K562 (cell line): ENCODE data around the gene HMOX2. TPM values are rescaled to one million over a fixed set of nuclear protein-coding genes. Genes with fewer than 3 reads are reported as not detected.

ENCODE experiments used
- AFF1 ChIP-seq, 2 experiments: fragments of 450-650 bp; IDR thresholded peaks; 2 replicates each; pipeline ENCODE4 v1.6.1; 2018; ENCODE audit warnings: mild to moderate bottlenecking in 2 of 2, low read depth in 1 of 2; ENCODE audit not compliant: partially characterized antibody in 2 of 2
- CBX5 ChIP-seq: IDR thresholded peaks from 2 replicates; pipeline ENCODE4 v1.6.1; 2014; ENCODE audit warnings: low read depth, borderline replicate concordance
- CEBPB ChIP-seq: fragments of 450-650 bp; IDR thresholded peaks from 2 replicates; pipeline ENCODE4 v1.6.1; 2016; ENCODE audit warnings: missing genetic modification characterization, missing compliant biosample characterization
- ETS1 ChIP-seq: conservative IDR thresholded peaks from 2 replicates; pipeline ENCODE4 v1.6.1; 2011; ENCODE audit warnings: low read depth, mild to moderate bottlenecking, low read length; ENCODE audit not compliant: control insufficient read depth
- ETV5 ChIP-seq: sonication (generic); formaldehyde crosslinking; IDR thresholded peaks from 2 replicates; pipeline ENCODE4 v1.4.0; 2020; ENCODE audit warnings: low read depth, mild to moderate bottlenecking, missing genetic modification reagents
- FOXK1 ChIP-seq: sonication (generic); formaldehyde crosslinking; IDR thresholded peaks from 2 replicates; pipeline ENCODE4 v1.8.0; 2022; ENCODE audit warnings: missing genetic modification reagents, mild to moderate bottlenecking, borderline replicate concordance
- HNRNPLL ChIP-seq: fragments of 200-400 bp; formaldehyde crosslinking; IDR thresholded peaks from 2 replicates; pipeline ENCODE4 v1.6.1; 2017; ENCODE audit warnings: low read length, low read depth, mild to moderate bottlenecking; ENCODE audit not compliant: poor library complexity, severe bottlenecking
- KDM2B ChIP-seq: fragments of 250-450 bp; sonication (Bioruptor Pico); IDR thresholded peaks from 2 replicates; pipeline ENCODE4 v1.8.0; 2021; ENCODE audit warnings: mild to moderate bottlenecking, moderate library complexity
- MBD2 ChIP-seq: sonication (generic); IDR thresholded peaks from 2 replicates; pipeline ENCODE4 v1.6.1; 2016; ENCODE audit warnings: low read depth, borderline replicate concordance
- MCM7 ChIP-seq, 2 experiments: fragments of 450-650 bp; IDR thresholded peaks; 2 replicates each; pipeline ENCODE4 v1.6.1; 2016 to 2018
- NFXL1 ChIP-seq: fragments of 450-650 bp; formaldehyde crosslinking; IDR thresholded peaks from 2 replicates; pipeline ENCODE4 v1.4.0; 2021; ENCODE audit warnings: mild to moderate bottlenecking
- POLR3G ChIP-seq: IDR thresholded peaks from 2 replicates; pipeline ENCODE4 v1.6.1; 2011; ENCODE audit not compliant: insufficient read length, insufficient replicate concordance; ENCODE audit errors: extremely low read depth
- PTRF ChIP-seq: fragments of 450-650 bp; IDR thresholded peaks from 2 replicates; pipeline ENCODE4 v1.6.1; 2016; ENCODE audit warnings: mild to moderate bottlenecking, missing genetic modification characterization, missing compliant biosample characterization
- SOX6 ChIP-seq: fragments of 450-650 bp; IDR thresholded peaks from 2 replicates; pipeline ENCODE4 v1.6.1; 2014; ENCODE audit warnings: mild to moderate bottlenecking
- TCFL5 ChIP-seq: fragments of 250-450 bp; sonication (Bioruptor Pico); conservative IDR thresholded peaks from 2 replicates; pipeline ENCODE4 v1.6.1; 2021; ENCODE audit warnings: mild to moderate bottlenecking, moderate library complexity, matching md5 sums
- TEAD1 ChIP-seq, 2 experiments: fragments of 450-650 bp in 1 of 2; sonication (generic) in 1 of 2; formaldehyde crosslinking; IDR thresholded peaks; 2 replicates each; pipeline versions ENCODE4 v1.4.0 to v1.8.0; 2020 to 2022; ENCODE audit warnings: mild to moderate bottlenecking in 2 of 2, missing genetic modification reagents in 1 of 2
- ZBTB12 ChIP-seq: fragments of 250-450 bp; sonication (Bioruptor Pico); IDR thresholded peaks from 2 replicates; pipeline ENCODE4 v1.4.0; 2020
- ZKSCAN3 ChIP-seq: fragments of 250-450 bp; sonication (Bioruptor Pico); IDR thresholded peaks from 2 replicates; pipeline ENCODE4 v1.4.0; 2020
- ZNF121 ChIP-seq: sonication (generic); formaldehyde crosslinking; conservative IDR thresholded peaks from 2 replicates; pipeline ENCODE4 v1.8.0; 2022; ENCODE audit warnings: missing genetic modification reagents
- ZNF232 ChIP-seq: sonication (generic); formaldehyde crosslinking; IDR thresholded peaks from 2 replicates; pipeline ENCODE4 v1.8.0; 2022; ENCODE audit warnings: mild to moderate bottlenecking, missing genetic modification reagents
- ZNF24 ChIP-seq: fragments of 450-650 bp; IDR thresholded peaks from 2 replicates; pipeline ENCODE4 v1.6.1; 2016
- ZNF253 ChIP-seq: fragments of 250-450 bp; sonication (Bioruptor Pico); conservative IDR thresholded peaks from 2 replicates; pipeline ENCODE4 v1.6.1; 2021; ENCODE audit warnings: mild to moderate bottlenecking
- ZNF431 ChIP-seq: sonication (generic); formaldehyde crosslinking; IDR thresholded peaks from 2 replicates; pipeline ENCODE4 v1.8.0; 2022; ENCODE audit warnings: mild to moderate bottlenecking, missing genetic modification reagents
- polyA plus RNA-seq, 8 experiments: library from polyadenylated mRNA; depleted of rRNA in 4 of 8; stranded (reverse) in 5 of 8; unstranded in 3 of 8; fragments of >200 nt; fragmentation: Nextera tagmentation in 2 of 8; fragmentation: Illumina TruSeq in 1 of 8; extraction: Ambion mirVana in 2 of 8; extraction: Trizol in 1 of 8; gene quantifications; 2 replicates each; pipeline versions ENCODE4 v1.2.1 to v1.2.3, GENCODE V29; 2011 to 2014; ENCODE audit warnings: inconsistent platforms in 1 of 8, missing spikeins in 1 of 8
- total RNA-seq, 7 experiments: library from RNA; depleted of rRNA in 6 of 7; stranded (reverse); fragments of >200 nt in 6 of 7; fragmentation: Illumina TruSeq in 2 of 7; extraction: Trizol in 2 of 7; gene quantifications; 2 replicates each; pipeline versions ENCODE4 v1.2.1 to v1.2.3, GENCODE V29; 2011 to 2021; ENCODE audit warnings: low replicate concordance in 1 of 7

Gene HMOX2
- total and polyA plus RNA-seq, 9 of the 15 experiments (the other 6 are each of a cell fraction or from before 2014, with no cell fraction given): 26.8 to 87.4 (median 57.4) TPM

GRCh38 chr16:4474192-4474961 lies 1.8 kb upstream of the HMOX2 start, which contains the start of gene NMRAL1 (continued):
- TF ChIP-seq ZBTB12 (CRISPR knock-in tag): peak; percentile 16; the same call in 1 of the 2 replicates
- TF ChIP-seq MCM7 (IDR thresholded peaks at IDR 0.05): no peak
- no peak for TF ChIP-seq CBX5
- no peak for TF ChIP-seq ZNF431 (CRISPR knock-in tag)
- TF ChIP-seq CEBPB (tag): no peak
- no peak for TF ChIP-seq AFF1 (IDR thresholded peaks at IDR 0.05; ENCODE audit: low read depth in 1 of 2, partially characterized antibody in 2 of 2)
- no peak for TF ChIP-seq ZNF121 (CRISPR knock-in tag)
- no peak for TF ChIP-seq ZNF24
- 0 out of 4 replicates have a peak, but pooled peaks of 1 of the 2 experiments have one; percentile 15 for TF ChIP-seq TEAD1 (CRISPR knock-in tag; IDR thresholded peaks at IDR 0.05)
- TF ChIP-seq POLR3G: no peak
- no peak for TF ChIP-seq NFXL1 (CRISPR knock-in tag)
- no peak for TF ChIP-seq TCFL5 (CRISPR knock-in tag)
- peak; percentile 67 for TF ChIP-seq HNRNPLL
- no peak for TF ChIP-seq ZNF253 (CRISPR knock-in tag)
- TF ChIP-seq ZKSCAN3: no peak
- peak; percentile 64 for TF ChIP-seq SOX6
- peak; percentile 29; the same call in 1 of the 2 replicates for TF ChIP-seq ZNF232 (CRISPR knock-in tag)
- TF ChIP-seq ETV5 (CRISPR knock-in tag): peak; percentile 85
- TF ChIP-seq ETS1: no peak
- TF ChIP-seq FOXK1 (CRISPR knock-in tag): peak; percentile 47; the same call in 1 of the 2 replicates
- TF ChIP-seq PTRF (tag): no peak
- TF ChIP-seq MBD2: peak; percentile 52; the same call in 1 of the 2 replicates
- TF ChIP-seq KDM2B: no peak
